ENCODE results near the gene PARVB. TPM values are rescaled to one million over a fixed set of nuclear protein-coding genes. Genes with fewer than 3 reads are reported as not detected.

Gene PARVB
- total and polyA plus RNA-seq, 11 donors: 54.9 to 172 (median 95.8) TPM

- no peak for DNase-seq
- intact Hi-C loops (cut with DNase I): no loop called here
Measured at GRCh38 chr22:44173154-44173553, 149.1 kb downstream of the PARVB start.

GRCh38 chr22:44175676-44176075, 151.6 kb downstream of the PARVB start:
- H3K9me3 ChIP-seq: no peaks in the 10 kb centered on the region
- peaks cover 0 to 5% (median 0%) of the 10 kb centered on the region in 9 donors for H3K27me3 ChIP-seq
- DNase-seq (no peak), ATAC-seq (no peak)
- H3K27ac ChIP-seq: no peak overlapping the region
- H3K36me3 ChIP-seq: peaks cover 0 to 6% (median 0%) of the 10 kb centered on the region in 9 donors
- 77 to 88% (median 85%) methylated on average over 8 of the region's 8 CpGs for WGBS, 4 donors
- no peak for TF ChIP-seq CTCF (IDR thresholded peaks at IDR 0.05)
- TF ChIP-seq POLR2A (IDR thresholded peaks at IDR 0.05): no peak
- H3K4me3 ChIP-seq: no peak overlapping the region
- peaks cover 0 to 40% (median 0%) of the 10 kb centered on the region in 12 donors for H3K4me1 ChIP-seq
- intact Hi-C loops (cut with DNase I): no loop called here

More at GRCh38 chr22:44173154-44173553, 149.1 kb downstream of the PARVB start:
- WGBS, 4 donors: 86 to 96% (median 92%) methylated on average over 10 of the region's 10 CpGs
- Histone ChIP-seq H3K27ac (peak overlapping the region in 2 of 12 donors; percentile 17 to 85), H3K4me1 (peaks cover 0 to 30% (median 0%) of the 10 kb centered on the region in 12 donors), H3K36me3 (peaks cover 0 to 26% (median 12%) of the 10 kb centered on the region in 9 donors), H3K9me3 (no peaks in the 10 kb centered on the region), H3K4me3 (no peak overlapping the region), H3K27me3 (no peaks in the 10 kb centered on the region)
- TF ChIP-seq CTCF (IDR thresholded peaks at IDR 0.05): no peak
- ATAC-seq: no peak

- intact Hi-C loops (cut with DNase I): no loop called here
- no peak for DNase-seq
- Histone ChIP-seq H3K36me3 (peaks cover 0 to 8% (median 0%) of the 10 kb centered on the region in 9 donors), H3K27me3 (peaks cover 0 to 34% (median 12%) of the 10 kb centered on the region in 9 donors), H3K27ac (no peak overlapping the region), H3K9me3 (no peaks in the 10 kb centered on the region), H3K4me3 (no peak overlapping the region), H3K4me1 (peaks cover 0 to 19% (median 0%) of the 10 kb centered on the region in 12 donors)
- no peak for TF ChIP-seq POLR2A (IDR thresholded peaks at IDR 0.05)
- WGBS, 4 donors: 57 to 72% (median 66%) methylated on average over 10 of the region's 10 CpGs
- ATAC-seq: no peak
Measured at GRCh38 chr22:44179196-44179988, 155.3 kb downstream of the PARVB start.

- DNase-seq: no peak
- peaks cover 0 to 34% (median 12%) of the 10 kb centered on the region in 9 donors for H3K27me3 ChIP-seq
- no peaks in the 10 kb centered on the region for H3K9me3 ChIP-seq
- TF ChIP-seq POLR2A (IDR thresholded peaks at IDR 0.05) (no peak), CTCF (IDR thresholded peaks at IDR 0.05) (no peak)
- no peak for ATAC-seq
- no peak overlapping the region for H3K4me3 ChIP-seq
- H3K4me1 ChIP-seq: peaks cover 0 to 19% (median 0%) of the 10 kb centered on the region in 12 donors
- H3K36me3 ChIP-seq: peaks cover 0 to 9% (median 0%) of the 10 kb centered on the region in 9 donors
- H3K27ac ChIP-seq: peak overlapping the region in 1 of 12 donors; percentile 93
- intact Hi-C loops (cut with DNase I): no loop called here
- WGBS, 4 donors: 66 to 89% (median 79%) methylated on average over 6 of the region's 6 CpGs
Measured at GRCh38 chr22:44179989-44180705, 156.0 kb downstream of the PARVB start.
